Kidney epithelial cell (primary cell): ENCODE results near the gene DPEP3. TPM values are rescaled to one million over a fixed set of nuclear protein-coding genes. Genes with fewer than 3 reads are reported as not detected.
A peak's percentile ranks its signal among the peaks of the same experiment; 100 is the strongest.
"Not testable (repeated sequence)": the region's sequence is repeated elsewhere in the genome, so short reads cannot be mapped to it uniquely, and the experiment has no call there.

Experiments
- DNase-seq: peaks from one replicate; pipeline ENCODE4 v3.0.0-alpha.2; 2010; ENCODE audit warnings: low read depth
- H3K27me3 ChIP-seq: 2 replicates; pipeline ENCODE4 v1.6.0; 2011; ENCODE audit warnings: low read length; ENCODE audit not compliant: control insufficient read depth, insufficient read depth
- H3K36me3 ChIP-seq: 2 replicates; pipeline ENCODE4 v1.5.1; 2011; ENCODE audit warnings: low read length; ENCODE audit not compliant: control insufficient read depth, insufficient read depth
- H3K4me3 ChIP-seq: 2 replicates; pipeline ENCODE4 v1.5.1; 2011; ENCODE audit warnings: low read depth, mild to moderate bottlenecking, control low read depth, low read length
- total RNA-seq: library from RNA; depleted of rRNA; stranded (reverse); fragments of >200 nt; gene quantifications from 2 replicates; pipeline ENCODE4 v1.2.3, GENCODE V29; 2015
- TF ChIP-seq, protein P1 (sequence below): IDR thresholded peaks from 2 replicates; pipeline ENCODE4 v1.5.1; 2011; ENCODE audit warnings: mild to moderate bottlenecking, moderate library complexity, low read length, control low read depth, inconsistent platforms; ENCODE audit not compliant: insufficient read depth, poor library complexity, severe bottlenecking

Gene DPEP3
- total RNA-seq, 1 donor from 2014 or later, result not detected

DNA sequence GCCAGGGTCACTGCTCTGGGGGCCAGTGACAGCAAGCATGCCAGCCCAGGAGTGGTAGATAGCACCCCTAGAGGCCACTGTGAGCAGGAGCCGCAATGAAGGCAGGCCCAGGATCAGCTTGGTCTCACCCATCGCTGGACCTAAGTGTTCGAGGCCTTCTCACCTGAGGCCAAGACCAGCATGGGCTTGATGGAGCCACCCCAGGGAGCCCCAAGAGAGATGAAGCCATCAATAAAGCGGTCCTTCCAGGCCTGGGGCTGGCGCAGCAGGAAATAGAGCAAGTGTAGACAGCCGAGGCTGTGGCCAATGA, 38.1 kb downstream of the DPEP3 start:
- peaks cover 1% of the 10 kb centered on the region for H3K36me3 ChIP-seq
- DNase-seq, result no peak
- no peaks in the 10 kb centered on the region for H3K27me3 ChIP-seq
- no peak overlapping the region for H3K4me3 ChIP-seq
- TF ChIP-seq, protein P1, sequence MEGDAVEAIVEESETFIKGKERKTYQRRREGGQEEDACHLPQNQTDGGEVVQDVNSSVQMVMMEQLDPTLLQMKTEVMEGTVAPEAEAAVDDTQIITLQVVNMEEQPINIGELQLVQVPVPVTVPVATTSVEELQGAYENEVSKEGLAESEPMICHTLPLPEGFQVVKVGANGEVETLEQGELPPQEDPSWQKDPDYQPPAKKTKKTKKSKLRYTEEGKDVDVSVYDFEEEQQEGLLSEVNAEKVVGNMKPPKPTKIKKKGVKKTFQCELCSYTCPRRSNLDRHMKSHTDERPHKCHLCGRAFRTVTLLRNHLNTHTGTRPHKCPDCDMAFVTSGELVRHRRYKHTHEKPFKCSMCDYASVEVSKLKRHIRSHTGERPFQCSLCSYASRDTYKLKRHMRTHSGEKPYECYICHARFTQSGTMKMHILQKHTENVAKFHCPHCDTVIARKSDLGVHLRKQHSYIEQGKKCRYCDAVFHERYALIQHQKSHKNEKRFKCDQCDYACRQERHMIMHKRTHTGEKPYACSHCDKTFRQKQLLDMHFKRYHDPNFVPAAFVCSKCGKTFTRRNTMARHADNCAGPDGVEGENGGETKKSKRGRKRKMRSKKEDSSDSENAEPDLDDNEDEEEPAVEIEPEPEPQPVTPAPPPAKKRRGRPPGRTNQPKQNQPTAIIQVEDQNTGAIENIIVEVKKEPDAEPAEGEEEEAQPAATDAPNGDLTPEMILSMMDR, result peak; percentile 70

DNA sequence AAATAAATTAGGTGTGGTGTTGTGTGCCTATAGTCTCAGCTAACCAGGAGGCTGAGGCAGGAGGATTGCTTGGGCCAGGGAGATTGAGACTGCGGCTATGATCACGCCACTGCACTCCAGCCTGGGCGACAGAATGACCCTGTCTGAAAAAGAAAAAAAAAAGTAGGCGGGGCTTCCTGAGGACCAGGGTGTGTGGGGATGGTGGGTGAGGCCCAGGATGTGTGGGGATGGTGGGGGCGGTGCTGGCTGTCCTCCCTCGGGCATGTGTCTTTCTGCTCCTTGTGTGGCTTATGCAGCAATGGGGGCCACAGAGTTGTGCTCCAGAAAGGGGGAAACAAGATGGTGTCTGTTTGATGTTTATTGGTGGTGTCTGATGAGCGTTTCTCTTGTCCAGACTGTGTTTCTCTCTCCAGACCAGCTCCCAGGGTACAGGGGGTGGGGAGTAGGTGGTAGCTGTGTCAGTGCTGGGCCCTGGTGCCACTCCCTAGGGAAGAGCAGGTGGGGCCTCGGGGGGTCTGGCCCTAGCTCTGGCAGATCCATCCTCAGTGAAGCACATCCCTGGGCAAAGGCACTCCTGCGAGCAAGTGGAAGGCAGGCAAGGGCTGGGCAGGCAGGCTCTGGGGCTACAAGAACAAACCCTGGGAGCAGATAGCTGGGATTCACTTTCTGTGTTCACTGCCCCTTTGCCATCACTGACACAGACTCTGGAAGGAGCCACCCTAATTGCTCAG, 38.7 kb downstream of the DPEP3 start:
- peaks cover 1% of the 10 kb centered on the region for H3K36me3 ChIP-seq
- DNase-seq, result no peak
- H3K27me3 ChIP-seq, result no peaks in the 10 kb centered on the region
- TF ChIP-seq, protein P1, result no peak
- no peak overlapping the region for H3K4me3 ChIP-seq

DNA sequence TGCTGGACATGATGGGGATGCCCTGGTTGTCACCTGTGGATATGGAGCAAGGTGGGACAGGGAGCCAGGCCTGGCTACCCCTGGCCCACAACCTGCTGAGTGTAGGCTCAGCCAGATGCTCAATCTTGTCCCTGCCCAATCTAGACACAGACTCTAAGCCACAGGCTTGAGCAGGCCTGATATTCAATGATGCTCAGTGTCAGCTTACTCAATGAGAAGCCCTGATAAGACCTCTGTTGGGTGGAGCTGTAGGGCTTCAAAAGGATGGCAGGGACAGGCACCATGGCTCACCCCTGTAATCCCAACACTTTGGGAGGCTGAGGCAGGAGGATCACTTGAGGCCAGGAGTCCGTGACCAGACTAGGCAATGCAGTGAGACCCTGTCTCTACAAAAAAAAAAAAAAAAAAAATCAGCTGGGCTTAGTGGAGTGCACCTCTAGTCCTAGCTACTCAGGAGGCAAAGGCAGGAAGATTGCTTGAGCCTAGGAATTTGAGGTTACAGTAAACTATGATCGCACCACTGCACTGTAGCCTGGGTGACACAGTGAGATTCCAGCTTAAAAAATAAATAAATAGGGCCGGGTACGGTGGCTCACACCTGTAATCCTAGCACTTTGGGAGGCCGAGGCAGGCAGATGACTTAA, 39.7 kb downstream of the DPEP3 start:
- no peak for DNase-seq
- no peak overlapping the region for H3K4me3 ChIP-seq
- no peaks in the 10 kb centered on the region for H3K36me3 ChIP-seq
- no peaks in the 10 kb centered on the region for H3K27me3 ChIP-seq
- TF ChIP-seq, protein P1, result no peak

DNA sequence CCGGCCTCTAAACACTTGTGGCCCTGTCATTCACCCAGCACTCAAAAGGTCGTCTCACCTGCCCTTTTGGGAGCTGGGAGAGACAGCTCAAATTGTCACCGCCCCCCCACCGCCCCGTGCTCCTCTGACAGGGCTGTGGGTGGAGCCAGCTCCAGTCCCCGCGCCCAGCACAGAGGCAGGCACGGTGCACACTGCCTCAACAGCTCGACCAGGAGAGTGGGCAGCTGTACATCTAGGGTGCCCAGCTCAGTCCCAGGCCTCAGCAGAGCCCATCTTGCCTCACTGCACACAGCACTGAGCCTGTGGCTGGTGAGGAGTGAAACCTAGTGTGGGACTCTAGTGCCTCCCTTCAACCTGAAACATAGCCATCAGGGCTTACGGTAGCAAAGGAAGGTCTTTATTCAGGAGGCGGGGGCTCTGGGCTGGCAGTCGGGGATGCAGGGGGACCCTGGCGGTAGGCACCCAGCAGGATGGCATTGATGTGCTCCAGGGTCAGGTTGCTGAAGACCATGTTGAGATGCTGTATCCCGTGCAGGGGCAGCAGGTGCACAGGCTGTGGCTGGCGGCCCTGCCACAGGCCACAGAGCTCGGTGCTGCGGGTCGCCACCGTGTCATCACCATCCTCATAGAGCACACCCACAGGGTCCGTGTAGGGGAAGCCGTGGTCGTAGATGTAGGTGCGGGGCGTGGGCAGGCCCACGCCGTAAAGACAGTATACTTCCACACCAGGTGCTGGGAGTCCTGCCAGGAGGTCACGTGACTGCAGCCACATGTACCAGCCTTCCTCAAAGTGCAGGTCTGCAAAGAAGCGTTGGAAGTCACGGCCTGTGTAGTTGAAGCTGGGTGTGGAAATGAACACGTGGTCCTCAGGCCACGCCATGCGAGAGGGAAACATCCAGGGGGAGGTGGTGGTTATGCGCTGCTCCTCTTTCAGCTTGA, 40.5 kb downstream of the DPEP3 start:
- Histone ChIP-seq H3K27me3 (no peaks in the 10 kb centered on the region), H3K36me3 (no peaks in the 10 kb centered on the region), H3K4me3 (no peak overlapping the region)
- no peak for DNase-seq
- TF ChIP-seq, protein P1, result no peak

DNA sequence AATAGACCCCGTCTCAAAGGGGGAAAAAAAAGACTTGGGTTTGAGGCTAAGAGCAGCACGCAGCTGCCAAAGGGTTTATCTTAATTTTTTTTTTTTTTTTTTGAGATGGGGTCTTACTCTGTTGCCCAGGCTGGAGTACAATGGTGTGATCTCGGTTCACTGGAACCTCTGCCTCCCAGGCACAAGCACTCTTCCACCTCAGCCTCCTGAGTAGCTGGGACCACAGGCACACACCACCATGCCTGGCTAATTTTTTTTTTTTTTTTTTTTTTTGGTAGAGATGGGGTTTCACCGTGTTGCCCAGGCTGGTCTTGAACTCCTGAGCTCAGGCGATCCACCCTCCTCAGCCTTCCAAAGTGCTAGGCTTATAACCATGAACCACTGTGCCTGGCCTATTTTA, 42.6 kb downstream of the DPEP3 start:
- not testable (repeated sequence) for H3K27me3 ChIP-seq, H3K4me3 ChIP-seq, H3K36me3 ChIP-seq, DNase-seq
